SK-N-SH (cell line): Measurements from ENCODE around the gene AATF. TPM values are rescaled to one million over a fixed set of nuclear protein-coding genes. Genes with fewer than 3 reads are reported as not detected.
A peak's percentile ranks its signal among the peaks of the same experiment; 100 is the strongest.

Experiments used
- CTCF ChIA-PET: fragments of 300-600, 350-600 bp; formaldehyde crosslinking; extraction: SDS; loops from one replicate; lab custom pipeline; 2021; lab: Yijun Ruan, JAX
- POLR2A ChIA-PET: fragments of 350-600 bp; sonication (Branson Sonifier 250); formaldehyde crosslinking; extraction: SDS; loops from one replicate; lab custom pipeline; 2020; ENCODE audit warnings: antibody characterized with exemption, inconsistent platforms; lab: Yijun Ruan, JAX
- DNase-seq: peaks from one replicate; pipeline ENCODE4 v3.0.0; 2012
- H2AFZ ChIP-seq: fragments of 200-600 bp; sonication (generic); 2 replicates; pipeline ENCODE4 v1.8.1; 2016; ENCODE audit warnings: antibody characterized with exemption, mild to moderate bottlenecking, low read depth
- H3F3A ChIP-seq: fragments of 200-600 bp; sonication (generic); replicated peaks from 2 replicates; pipeline ENCODE3; 2016; ENCODE audit warnings: antibody characterized with exemption, mild to moderate bottlenecking; ENCODE audit not compliant: insufficient read depth
- H3K27ac ChIP-seq, 2 experiments: fragments of 200-500 bp in 1 of 2; fragments of 200-600 bp in 1 of 2; sonication (Bioruptor generic) in 1 of 2; sonication (generic), shearing (Covaris generic) in 1 of 2; 2 replicates each; pipeline versions ENCODE4 v1.5.1 to v1.6.1; 2014 to 2016; ENCODE audit warnings: low read depth in 2 of 2, inconsistent platforms in 1 of 2, low read length in 1 of 2, mild to moderate bottlenecking in 1 of 2, mixed read lengths in 1 of 2
- H3K27me3 ChIP-seq: fragments of 200-600 bp; sonication (generic), shearing (Covaris generic); 2 replicates; pipeline ENCODE4 v1.6.1; 2016; ENCODE audit warnings: mixed run types; ENCODE audit not compliant: insufficient read depth
- H3K36me3 ChIP-seq, 2 experiments: fragments of 200-500 bp in 1 of 2; fragments of 200-600 bp in 1 of 2; sonication (Bioruptor generic) in 1 of 2; sonication (generic) in 1 of 2; replicated peaks in 1 of 2; 2 replicates each; pipeline versions ENCODE3 to v1.5.1; 2014 to 2016; ENCODE audit warnings: low read length in 1 of 2, mild to moderate bottlenecking in 1 of 2; ENCODE audit not compliant: insufficient read depth in 2 of 2, control insufficient read depth in 1 of 2
- H3K4me1 ChIP-seq, 2 experiments: fragments of 200-500 bp in 1 of 2; fragments of 200-600 bp in 1 of 2; sonication (Bioruptor generic) in 1 of 2; sonication (generic), shearing (Covaris generic) in 1 of 2; 2 replicates each; pipeline versions ENCODE4 v1.5.1 to v1.6.1; 2014 to 2016; ENCODE audit warnings: low read depth in 1 of 2, low read length in 1 of 2, mixed run types in 1 of 2; ENCODE audit not compliant: insufficient read depth in 2 of 2, control insufficient read depth in 1 of 2
- H3K4me2 ChIP-seq: fragments of 200-600 bp; sonication (generic), shearing (Covaris generic); 2 replicates; pipeline ENCODE4 v1.6.1; 2017; ENCODE audit warnings: mixed run types
- H3K4me3 ChIP-seq, 2 experiments: fragments of 200-500 bp in 1 of 2; fragments of 200-600 bp in 1 of 2; sonication (Bioruptor generic) in 1 of 2; sonication (generic), shearing (Covaris generic) in 1 of 2; 2 replicates each; pipeline versions ENCODE4 v1.5.1 to v1.8.1; 2014 to 2016; ENCODE audit warnings: low read depth in 2 of 2, inconsistent platforms in 1 of 2, low read length in 1 of 2, mild to moderate bottlenecking in 1 of 2, mixed read lengths in 1 of 2, moderate library complexity in 1 of 2
- H3K79me2 ChIP-seq: fragments of 200-600 bp; sonication (generic); 2 replicates; pipeline ENCODE4 v1.8.1; 2017; ENCODE audit warnings: mild to moderate bottlenecking; ENCODE audit not compliant: insufficient read depth
- H3K9ac ChIP-seq: fragments of 200-600 bp; sonication (generic); 2 replicates; pipeline ENCODE4 v1.6.1; 2017; ENCODE audit warnings: mixed run types
- H3K9me2 ChIP-seq: fragments of 200-600 bp; sonication (generic); 2 replicates; pipeline ENCODE4 v1.6.1; 2017; ENCODE audit warnings: mixed run types
- H3K9me3 ChIP-seq: fragments of 200-600 bp; sonication (generic); 2 replicates; pipeline ENCODE4 v1.6.1; 2017; ENCODE audit warnings: mixed run types, mild to moderate bottlenecking, moderate library complexity
- H4K20me1 ChIP-seq: fragments of 200-600 bp; sonication (generic); 2 replicates; pipeline ENCODE4 v1.6.1; 2017; ENCODE audit warnings: mild to moderate bottlenecking, mixed run types; ENCODE audit not compliant: insufficient read depth
- CTCF ChIP-seq: fragments of 200-600 bp; sonication (generic); IDR thresholded peaks from 2 replicates; pipeline ENCODE4 v1.6.1; 2017; ENCODE audit warnings: antibody characterized with exemption, mild to moderate bottlenecking, moderate library complexity
- ELF1 ChIP-seq: IDR thresholded peaks from 2 replicates; pipeline ENCODE4 v1.4.0; 2012
- FOXJ3 ChIP-seq: sonication (generic); formaldehyde crosslinking; IDR thresholded peaks from 2 replicates; pipeline ENCODE4 v1.5.1; 2020; ENCODE audit warnings: mild to moderate bottlenecking, missing genetic modification reagents
- GABPA ChIP-seq: IDR thresholded peaks from 2 replicates; pipeline ENCODE4 v1.4.0; 2012; ENCODE audit warnings: low read depth, mild to moderate bottlenecking
- MEF2A ChIP-seq: IDR thresholded peaks from 2 replicates; pipeline ENCODE4 v1.4.0; 2012; ENCODE audit warnings: low read depth, borderline replicate concordance
- NRF1 ChIP-seq: IDR thresholded peaks from 2 replicates; pipeline ENCODE4 v1.6.1; 2012; ENCODE audit warnings: low read depth, mild to moderate bottlenecking, low read length
- PBX3 ChIP-seq: IDR thresholded peaks from 2 replicates; pipeline ENCODE4; 2012
- RAD21 ChIP-seq: IDR thresholded peaks from 2 replicates; pipeline ENCODE4 v1.6.1; 2012; ENCODE audit warnings: mild to moderate bottlenecking, low read length
- RCOR1 ChIP-seq: fragments of 150-350 bp; IDR thresholded peaks from 2 replicates; pipeline ENCODE4 v1.6.1; 2017; ENCODE audit warnings: antibody characterized with exemption, low read length
- RFX5 ChIP-seq: IDR thresholded peaks from 2 replicates; pipeline ENCODE4 v1.6.1; 2012; ENCODE audit warnings: mild to moderate bottlenecking, improper control_type of control experiment, low read length
- RXRA ChIP-seq: IDR thresholded peaks from 2 replicates; pipeline ENCODE4 v1.4.0; 2012; ENCODE audit warnings: low read depth, mild to moderate bottlenecking, borderline replicate concordance
- SIN3A ChIP-seq: IDR thresholded peaks from 2 replicates; pipeline ENCODE4 v1.6.1; 2012; ENCODE audit warnings: low read depth, mild to moderate bottlenecking, low read length, moderate library complexity, borderline replicate concordance
- SMC3 ChIP-seq: IDR thresholded peaks from 2 replicates; pipeline ENCODE4 v1.6.1; 2012; ENCODE audit warnings: low read depth, low read length, improper control_type of control experiment
- TAF1 ChIP-seq: IDR thresholded peaks from 2 replicates; pipeline ENCODE4 v1.6.1; 2012; ENCODE audit warnings: low read depth, mild to moderate bottlenecking, low read length, moderate library complexity, borderline replicate concordance
- TCF12 ChIP-seq: IDR thresholded peaks from 2 replicates; pipeline ENCODE4 v1.4.0; 2012
- TEAD4 ChIP-seq: IDR thresholded peaks from 2 replicates; pipeline ENCODE4 v1.4.0; 2012; ENCODE audit warnings: mild to moderate bottlenecking, borderline replicate concordance; ENCODE audit not compliant: insufficient read depth
- WGBS: methylation state at CpG from one replicate; pipeline ENCODE4 v1.1.6; 2017; ENCODE audit warnings: low lambda C conversion rate; 5-methylcytosine and 5-hydroxymethylcytosine counted together
- polyA plus RNA-seq, 3 experiments: library from polyadenylated mRNA; depleted of rRNA; stranded (reverse); fragments of >200 nt; gene quantifications; 2 replicates each; pipeline ENCODE4 v1.2.3, GENCODE V29; 2012
- TF ChIP-seq, protein P1 (sequence below): fragments of 150-350 bp; IDR thresholded peaks from 2 replicates; pipeline ENCODE4 v1.6.1; 2017; ENCODE audit warnings: antibody characterized with exemption, low read length, low read depth, borderline replicate concordance
- TF ChIP-seq, protein P2 (sequence below): IDR thresholded peaks from 2 replicates; pipeline ENCODE4 v1.6.1; 2012; ENCODE audit warnings: mild to moderate bottlenecking, low read depth, low read length, moderate library complexity

Gene AATF
- polyA plus RNA-seq, 1 of the 3 experiments (the other 2 are of a cell fraction) = 18.8 TPM

GRCh38 chr17:37047631-37048104 lies 98.9 kb downstream of the AATF start:
- Histone ChIP-seq H3K27me3 (no peaks in the 10 kb centered on the region), H2AFZ (no peak overlapping the region), H3K4me1 (peaks cover 0 to 2% of the 10 kb centered on the region in 2 experiments; a peak in 1 of 4 replicates), H3K4me2 (no peak overlapping the region), H3K27ac (no peak overlapping the region), H3F3A (peaks cover 4% of the 10 kb centered on the region), H4K20me1 (no peaks in the 10 kb centered on the region; the same call in 1 of the 2 replicates), H3K79me2 (no peaks in the 10 kb centered on the region), H3K9me3 (no peaks in the 10 kb centered on the region), H3K4me3 (no peak overlapping the region; a peak in 1 of 4 replicates), H3K9ac (no peak overlapping the region), H3K36me3 (peaks cover 17% of the 10 kb centered on the region in 2 experiments), H3K9me2 (no peaks in the 10 kb centered on the region)
- 12% methylated on average over 9 of the region's 9 CpGs for WGBS
- peak; percentile 82 for DNase-seq
- TF ChIP-seq SIN3A (no peak), FOXJ3 (no peak), RXRA (no peak), TAF1 (no peak), RAD21 (peak; percentile 95), TEAD4 (no peak), CTCF (peak; percentile 94), SMC3 (peak; percentile 94), GABPA (no peak), NRF1 (0 out of 2 replicates have a peak, but pooled peaks have one; percentile 7), PBX3 (peak; percentile 85)
- TF ChIP-seq, protein P1, sequence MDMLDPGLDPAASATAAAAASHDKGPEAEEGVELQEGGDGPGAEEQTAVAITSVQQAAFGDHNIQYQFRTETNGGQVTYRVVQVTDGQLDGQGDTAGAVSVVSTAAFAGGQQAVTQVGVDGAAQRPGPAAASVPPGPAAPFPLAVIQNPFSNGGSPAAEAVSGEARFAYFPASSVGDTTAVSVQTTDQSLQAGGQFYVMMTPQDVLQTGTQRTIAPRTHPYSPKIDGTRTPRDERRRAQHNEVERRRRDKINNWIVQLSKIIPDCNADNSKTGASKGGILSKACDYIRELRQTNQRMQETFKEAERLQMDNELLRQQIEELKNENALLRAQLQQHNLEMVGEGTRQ = no peak
- ChIA-PET POLR2A (no interaction called here), CTCF (interaction anchor here (0.6 to 10.7 kb wide), 100 partner anchors 9 to 512 kb away, joined by 3 to 236 read pairs (median 5); partner anchors contain the start of genes LHX1, MRM1 and PIGW)

DNA sequence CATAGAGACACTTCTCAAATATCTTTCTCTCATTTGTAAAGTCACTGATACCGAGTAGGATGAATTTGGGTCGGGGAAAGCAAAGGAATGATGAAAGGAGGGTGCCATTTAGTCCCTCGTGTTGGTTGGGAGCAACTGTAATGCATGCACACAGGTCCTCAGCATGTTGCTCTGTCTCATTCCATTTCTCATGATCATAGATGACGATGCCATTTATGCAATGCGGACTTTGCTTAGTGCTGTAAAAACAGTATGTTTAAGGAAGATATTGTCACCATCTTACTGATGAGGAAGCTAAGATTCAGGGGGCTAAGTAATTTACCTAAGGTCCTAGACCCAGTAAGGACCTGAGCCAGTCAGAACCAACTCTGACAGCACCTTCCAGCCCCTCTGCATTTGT lies 100.1 kb downstream of the AATF start:
- Histone ChIP-seq H4K20me1 (no peaks in the 10 kb centered on the region; the same call in 1 of the 2 replicates), H3F3A (peaks cover 4% of the 10 kb centered on the region), H3K9me2 (no peaks in the 10 kb centered on the region), H3K79me2 (no peaks in the 10 kb centered on the region), H2AFZ (no peak overlapping the region), H3K9me3 (no peaks in the 10 kb centered on the region), H3K27me3 (no peaks in the 10 kb centered on the region), H3K9ac (no peak overlapping the region), H3K4me2 (no peak overlapping the region), H3K27ac (no peak overlapping the region), H3K4me1 (no peaks in the 10 kb centered on the region; a peak in 1 of 4 replicates), H3K36me3 (peaks cover 17% of the 10 kb centered on the region in 2 experiments), H3K4me3 (no peak overlapping the region)
- ChIA-PET POLR2A (no interaction called here), CTCF (interaction anchor here (0.8 to 10.7 kb wide), 23 partner anchors 10 to 446 kb away, joined by 3 to 236 read pairs (median 10); partner anchors contain the start of gene MRM1)
- whole genome bisulfite sequencing = 91% methylated on average over 5 of the region's 5 CpGs
- no peak for DNase-seq
- no peak for TF ChIP-seq SIN3A
- TF ChIP-seq RCOR1 = no peak
- TF ChIP-seq TCF12 = no peak
- no peak for TF ChIP-seq RFX5
- TF ChIP-seq, protein P2, sequence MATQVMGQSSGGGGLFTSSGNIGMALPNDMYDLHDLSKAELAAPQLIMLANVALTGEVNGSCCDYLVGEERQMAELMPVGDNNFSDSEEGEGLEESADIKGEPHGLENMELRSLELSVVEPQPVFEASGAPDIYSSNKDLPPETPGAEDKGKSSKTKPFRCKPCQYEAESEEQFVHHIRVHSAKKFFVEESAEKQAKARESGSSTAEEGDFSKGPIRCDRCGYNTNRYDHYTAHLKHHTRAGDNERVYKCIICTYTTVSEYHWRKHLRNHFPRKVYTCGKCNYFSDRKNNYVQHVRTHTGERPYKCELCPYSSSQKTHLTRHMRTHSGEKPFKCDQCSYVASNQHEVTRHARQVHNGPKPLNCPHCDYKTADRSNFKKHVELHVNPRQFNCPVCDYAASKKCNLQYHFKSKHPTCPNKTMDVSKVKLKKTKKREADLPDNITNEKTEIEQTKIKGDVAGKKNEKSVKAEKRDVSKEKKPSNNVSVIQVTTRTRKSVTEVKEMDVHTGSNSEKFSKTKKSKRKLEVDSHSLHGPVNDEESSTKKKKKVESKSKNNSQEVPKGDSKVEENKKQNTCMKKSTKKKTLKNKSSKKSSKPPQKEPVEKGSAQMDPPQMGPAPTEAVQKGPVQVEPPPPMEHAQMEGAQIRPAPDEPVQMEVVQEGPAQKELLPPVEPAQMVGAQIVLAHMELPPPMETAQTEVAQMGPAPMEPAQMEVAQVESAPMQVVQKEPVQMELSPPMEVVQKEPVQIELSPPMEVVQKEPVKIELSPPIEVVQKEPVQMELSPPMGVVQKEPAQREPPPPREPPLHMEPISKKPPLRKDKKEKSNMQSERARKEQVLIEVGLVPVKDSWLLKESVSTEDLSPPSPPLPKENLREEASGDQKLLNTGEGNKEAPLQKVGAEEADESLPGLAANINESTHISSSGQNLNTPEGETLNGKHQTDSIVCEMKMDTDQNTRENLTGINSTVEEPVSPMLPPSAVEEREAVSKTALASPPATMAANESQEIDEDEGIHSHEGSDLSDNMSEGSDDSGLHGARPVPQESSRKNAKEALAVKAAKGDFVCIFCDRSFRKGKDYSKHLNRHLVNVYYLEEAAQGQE = no peak
- TF ChIP-seq MEF2A = no peak
- no peak for TF ChIP-seq FOXJ3
- no peak for TF ChIP-seq RAD21
- no peak for TF ChIP-seq NRF1
- TF ChIP-seq, protein P1 = no peak
- no peak for TF ChIP-seq TEAD4
- TF ChIP-seq ELF1 = no peak
